Suprapubic skin (tissue), 4 donors: ENCODE measurements around the gene EIF4G3. TPM values are rescaled to one million over a fixed set of nuclear protein-coding genes. Genes with fewer than 3 reads are reported as not detected.

Experiments
- DNase-seq, 2 donors: peaks; one replicate each; pipeline ENCODE4 v3.0.0-alpha.2; 2019; ENCODE audit warnings: low spot score in 2 of 2
- H3K27ac ChIP-seq: fragments of 200-600 bp; sonication (generic); one replicate; pipeline ENCODE4 v1.5.1; 2019
- H3K27me3 ChIP-seq: fragments of 200-600 bp; sonication (generic); one replicate; pipeline ENCODE4 v1.5.1; 2019
- H3K36me3 ChIP-seq: fragments of 200-600 bp; sonication (generic); one replicate; pipeline ENCODE4 v1.5.1; 2019
- H3K4me1 ChIP-seq: fragments of 200-600 bp; sonication (generic); one replicate; pipeline ENCODE4 v1.5.1; 2019
- H3K4me3 ChIP-seq: fragments of 200-600 bp; sonication (generic); one replicate; pipeline ENCODE4 v1.5.1; 2019; ENCODE audit warnings: mild to moderate bottlenecking
- H3K9me3 ChIP-seq: fragments of 200-600 bp; sonication (generic); one replicate; pipeline ENCODE4 v1.5.1; 2019
- CTCF ChIP-seq, 2 donors: fragments of 200-600 bp in 1 of 2; fragments of 450-650 bp in 1 of 2; sonication (generic) in 1 of 2; IDR thresholded peaks; one replicate each; pipeline ENCODE4 v1.5.1; 2016 to 2019; ENCODE audit warnings: antibody characterized with exemption in 2 of 2, mild to moderate bottlenecking in 1 of 2, moderate library complexity in 1 of 2
- EP300 ChIP-seq: sonication (generic); formaldehyde crosslinking; IDR thresholded peaks from one replicate; pipeline ENCODE4 v1.6.1; 2017; ENCODE audit warnings: antibody characterized with exemption
- POLR2A ChIP-seq, 2 donors: fragments of 450-650 bp; IDR thresholded peaks; one replicate each; pipeline ENCODE4 v1.6.1; 2017; ENCODE audit warnings: antibody characterized with exemption in 2 of 2, mild to moderate bottlenecking in 2 of 2, moderate library complexity in 2 of 2
- POLR2AphosphoS5 ChIP-seq, 3 donors: sonication (generic); formaldehyde crosslinking; IDR thresholded peaks; one replicate each; pipeline ENCODE4 v1.6.1; 2017; ENCODE audit warnings: antibody characterized with exemption in 3 of 3
- WGBS: methylation state at CpG from one replicate; pipeline ENCODE4 v1.1.5; 2018; 5-methylcytosine and 5-hydroxymethylcytosine counted together
- total RNA-seq, 4 donors: library from RNA; depleted of rRNA; stranded (reverse); fragments of >200 nt; gene quantifications; one replicate each; pipeline ENCODE4 v1.1.0, GENCODE V29; 2016

EIF4G3 gene
- total RNA-seq, 4 donors from 2014 or later: 32.9 to 40.6 (median 39.5) TPM

GRCh38 chr1:21131200-21131599 lies 45.5 kb downstream of the EIF4G3 start:
- no peak overlapping the region for H3K4me3 ChIP-seq
- H3K4me1 ChIP-seq: no peaks in the 10 kb centered on the region
- no peaks in the 10 kb centered on the region for H3K9me3 ChIP-seq
- 87% methylated on average over 1 of the region's 1 CpG for WGBS
- no peaks in the 10 kb centered on the region for H3K27me3 ChIP-seq
- DNase-seq: no peak
- TF ChIP-seq CTCF (IDR thresholded peaks at IDR 0.05): no peak
- no peak for TF ChIP-seq POLR2A (IDR thresholded peaks at IDR 0.05)
- no peak for TF ChIP-seq POLR2AphosphoS5 (IDR thresholded peaks at IDR 0.05)
- TF ChIP-seq EP300: no peak
- H3K36me3 ChIP-seq: peaks cover 7% of the 10 kb centered on the region
- no peak overlapping the region for H3K27ac ChIP-seq

GRCh38 chr1:21129407-21129806 lies 47.3 kb downstream of the EIF4G3 start:
- H3K27me3 ChIP-seq: no peaks in the 10 kb centered on the region
- H3K27ac ChIP-seq: no peak overlapping the region
- no peaks in the 10 kb centered on the region for H3K36me3 ChIP-seq
- H3K9me3 ChIP-seq: no peaks in the 10 kb centered on the region
- H3K4me3 ChIP-seq: no peak overlapping the region
- no peaks in the 10 kb centered on the region for H3K4me1 ChIP-seq
- DNase-seq: no peak
- TF ChIP-seq CTCF (IDR thresholded peaks at IDR 0.05): no peak
- WGBS: 41% methylated on average over 2 of the region's 2 CpGs

- H3K9me3 ChIP-seq: no peaks in the 10 kb centered on the region
- H3K27me3 ChIP-seq: no peaks in the 10 kb centered on the region
- no peak for TF ChIP-seq POLR2AphosphoS5 (IDR thresholded peaks at IDR 0.05)
- TF ChIP-seq POLR2A (IDR thresholded peaks at IDR 0.05): no peak
- no peak for TF ChIP-seq CTCF (IDR thresholded peaks at IDR 0.05)
- no peak for TF ChIP-seq EP300
- 82% methylated on average over 4 of the region's 4 CpGs for WGBS
- peaks cover 2% of the 10 kb centered on the region for H3K4me1 ChIP-seq
- no peak overlapping the region for H3K27ac ChIP-seq
- no peak for DNase-seq
- H3K4me3 ChIP-seq: no peak overlapping the region
- H3K36me3 ChIP-seq: no peaks in the 10 kb centered on the region
These were observed 50.4 kb downstream of the EIF4G3 start for GRCh38 chr1:21126324-21126723.

- 93% methylated on average over 1 of the region's 1 CpG for WGBS
These were observed 51.9 kb downstream of the EIF4G3 start for GRCh38 chr1:21124846-21125245.

GRCh38 chr1:21123287-21123948 lies 53.3 kb downstream of the EIF4G3 start:
- Histone ChIP-seq H3K9me3 (no peaks in the 10 kb centered on the region), H3K36me3 (no peaks in the 10 kb centered on the region), H3K27ac (no peak overlapping the region), H3K27me3 (no peaks in the 10 kb centered on the region), H3K4me3 (no peak overlapping the region), H3K4me1 (peaks cover 2% of the 10 kb centered on the region)
- 88% methylated on average over 6 of the region's 6 CpGs for WGBS
- no peak for TF ChIP-seq POLR2AphosphoS5 (IDR thresholded peaks at IDR 0.05)
- no peak for TF ChIP-seq CTCF (IDR thresholded peaks at IDR 0.05)
- no peak for TF ChIP-seq POLR2A (IDR thresholded peaks at IDR 0.05)
- TF ChIP-seq EP300: no peak
- DNase-seq: no peak

More at GRCh38 chr1:21124846-21125245, 51.9 kb downstream of the EIF4G3 start:
- Histone ChIP-seq H3K9me3 (no peaks in the 10 kb centered on the region), H3K36me3 (no peaks in the 10 kb centered on the region), H3K4me1 (peaks cover 2% of the 10 kb centered on the region), H3K27ac (no peak overlapping the region), H3K4me3 (no peak overlapping the region), H3K27me3 (no peaks in the 10 kb centered on the region)
- DNase-seq: no peak
- TF ChIP-seq EP300 (no peak), POLR2A (IDR thresholded peaks at IDR 0.05) (no peak), CTCF (IDR thresholded peaks at IDR 0.05) (no peak), POLR2AphosphoS5 (IDR thresholded peaks at IDR 0.05) (no peak)
